ENCODE measurements around the gene TMEM72. TPM values are rescaled to one million over a fixed set of nuclear protein-coding genes. Genes with fewer than 3 reads are reported as not detected.

TMEM72 gene
- total RNA-seq, 1 donor from 2014 or later: not detected

DNA sequence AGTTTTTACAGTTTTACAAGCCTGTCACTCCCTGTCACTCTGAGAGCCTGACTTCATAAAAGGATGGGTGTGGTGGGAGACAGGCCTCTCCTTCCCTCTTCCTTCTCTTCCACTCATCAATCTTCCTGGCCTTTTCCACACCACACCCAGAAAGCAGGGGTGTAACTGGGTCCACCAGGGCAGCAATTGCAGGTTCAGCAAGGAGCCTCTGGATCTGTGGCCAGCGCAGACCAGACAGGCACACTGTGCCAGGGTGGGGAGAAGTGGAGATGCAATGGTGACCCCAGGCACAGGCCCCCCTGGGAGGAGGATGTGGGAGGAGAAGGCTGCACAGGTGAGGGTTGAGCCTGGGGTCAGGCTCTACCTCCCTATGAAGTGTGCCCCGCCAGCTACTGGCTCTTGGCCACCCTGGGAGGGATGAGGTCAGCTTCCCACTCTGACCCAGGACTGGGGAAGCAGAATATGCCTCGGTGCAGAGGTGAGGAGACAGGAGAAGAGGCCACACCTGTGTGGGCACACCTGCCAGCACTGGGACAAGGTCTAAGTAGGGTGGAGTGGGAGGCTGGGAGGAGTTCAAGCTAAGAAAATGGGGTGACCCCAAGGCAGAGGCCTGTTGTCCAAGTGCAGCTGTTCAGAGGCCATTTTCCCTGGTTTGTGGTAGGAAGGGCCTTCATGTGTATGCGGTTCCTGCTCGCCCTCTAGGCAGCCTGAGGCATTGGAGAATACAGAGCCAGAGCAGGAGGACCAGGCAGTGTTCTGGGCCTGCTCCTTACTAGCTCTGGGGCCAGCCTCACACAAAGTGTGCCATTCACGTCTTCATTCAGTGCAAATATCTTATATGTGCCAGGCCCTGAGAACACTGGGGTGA lies 20.2 kb upstream of the TMEM72 start:
- no peak for DNase-seq

DNA sequence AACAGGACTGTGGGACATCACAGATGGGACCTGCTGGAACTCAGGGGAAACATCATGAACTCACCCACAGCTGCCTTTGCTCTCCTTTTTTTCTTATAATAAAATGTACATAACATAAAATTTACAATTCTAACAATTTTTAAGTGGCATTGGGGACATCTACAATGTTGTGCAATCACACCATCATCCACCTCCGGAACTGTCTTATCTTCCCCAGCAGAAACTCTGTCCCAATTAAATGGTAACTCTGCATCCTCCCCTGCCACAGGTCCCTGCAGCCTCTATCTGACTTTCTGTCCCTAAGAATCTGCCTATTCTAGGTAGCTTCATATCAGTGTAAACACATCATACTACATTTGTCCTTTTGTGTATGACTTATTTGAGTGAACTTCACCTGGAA lies 19.4 kb upstream of the TMEM72 start:
- DNase-seq: no peak

DNA sequence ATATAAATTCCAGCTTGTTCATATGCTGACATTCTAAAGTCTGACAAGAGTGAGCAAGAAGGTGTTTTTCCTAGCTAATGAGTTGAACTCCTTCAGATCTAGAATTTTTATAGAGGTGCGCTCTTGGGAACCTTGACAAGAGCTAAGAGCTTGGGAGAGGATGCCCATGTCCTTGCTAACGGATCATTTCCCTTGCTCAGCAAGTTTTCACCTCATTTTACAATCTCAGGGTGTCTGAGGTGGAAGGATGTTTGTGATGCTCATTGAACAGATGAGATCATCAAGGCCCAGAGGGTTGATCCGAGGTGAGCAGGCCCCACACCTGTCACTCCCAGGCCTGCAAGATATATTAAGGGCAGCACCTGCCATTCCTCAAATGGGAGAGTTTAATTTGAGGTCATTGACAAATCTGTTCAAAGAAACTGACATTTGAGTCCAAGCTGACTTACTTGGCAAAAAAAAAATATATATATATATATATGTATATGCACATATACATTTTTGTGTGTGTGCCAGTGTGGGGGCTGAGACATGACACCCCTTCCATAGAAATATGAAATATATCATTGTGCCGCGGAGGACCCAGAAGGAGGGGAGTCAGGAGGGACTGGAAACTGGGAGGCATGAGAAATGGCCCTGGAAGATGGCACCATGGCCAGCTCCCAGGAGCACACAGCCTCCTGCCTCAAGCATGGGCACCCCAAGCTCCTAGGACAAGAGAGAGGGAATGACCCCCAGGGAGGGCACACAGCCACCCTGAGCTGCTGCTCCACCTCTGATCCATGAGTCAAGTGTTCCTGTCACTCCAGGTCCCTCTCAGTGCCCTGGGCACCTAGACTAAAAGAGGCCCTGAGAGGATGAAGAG lies 17.3 kb upstream of the TMEM72 start:
- DNase-seq: no peak

DNA sequence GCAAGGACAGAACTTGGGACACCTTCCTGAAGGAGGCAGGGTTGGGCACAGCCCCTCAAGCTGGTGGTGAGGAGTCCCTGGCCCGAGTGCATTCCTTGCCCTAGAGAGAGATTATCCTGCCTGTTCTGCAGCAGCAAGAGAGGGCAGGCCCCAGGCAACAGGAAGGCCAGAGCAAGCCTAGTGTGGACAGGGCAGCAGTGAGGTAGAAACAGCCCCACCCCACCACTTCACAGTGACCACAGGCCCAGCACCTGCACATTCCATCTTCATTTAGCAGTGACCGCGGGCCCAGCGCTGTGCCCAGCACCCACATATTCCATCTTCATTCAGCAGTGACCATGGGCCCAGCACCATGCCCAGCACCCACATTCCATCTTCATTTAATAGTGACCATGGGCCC lies 16.4 kb upstream of the TMEM72 start:
- DNase-seq: no peak

DNA sequence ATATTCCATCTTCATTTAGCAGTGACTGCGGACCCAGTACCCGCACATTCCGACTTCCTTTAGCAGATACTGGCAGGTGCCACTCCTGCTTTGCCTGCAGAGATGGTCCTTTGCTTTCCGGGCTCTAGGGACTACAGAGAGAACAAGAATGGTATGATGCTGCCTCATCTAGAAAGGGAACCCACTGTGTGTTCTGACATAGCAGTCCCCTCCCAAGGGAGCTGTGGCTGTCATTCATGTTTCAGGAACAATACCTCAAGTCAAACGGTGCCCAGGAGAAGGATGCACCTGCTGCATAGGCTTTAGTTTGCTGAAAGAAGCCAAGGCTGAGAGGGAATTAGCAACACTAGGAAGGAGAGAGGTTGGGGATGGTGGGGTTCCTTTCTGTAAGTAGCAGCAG lies 15.9 kb upstream of the TMEM72 start:
- no peak for DNase-seq

DNA sequence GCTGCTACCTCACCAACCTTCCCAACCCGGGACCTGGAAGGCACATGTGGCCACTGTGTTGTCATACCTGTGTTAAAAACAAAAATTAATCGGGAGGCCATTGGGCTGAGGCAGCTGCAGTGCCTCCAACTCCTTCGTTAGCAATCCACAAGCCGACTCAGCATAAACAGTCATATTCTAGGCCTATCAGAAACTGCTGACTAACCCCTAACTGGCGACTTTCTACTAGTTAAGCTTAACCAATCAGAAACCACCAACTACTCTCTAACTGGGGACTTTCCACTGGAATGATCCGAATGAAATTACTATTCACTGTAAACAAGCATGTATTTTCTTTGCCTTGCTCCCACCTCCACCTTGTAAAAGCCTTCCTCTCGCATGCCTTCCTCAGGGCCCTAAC lies 14.1 kb upstream of the TMEM72 start:
- no peak for DNase-seq

DNA sequence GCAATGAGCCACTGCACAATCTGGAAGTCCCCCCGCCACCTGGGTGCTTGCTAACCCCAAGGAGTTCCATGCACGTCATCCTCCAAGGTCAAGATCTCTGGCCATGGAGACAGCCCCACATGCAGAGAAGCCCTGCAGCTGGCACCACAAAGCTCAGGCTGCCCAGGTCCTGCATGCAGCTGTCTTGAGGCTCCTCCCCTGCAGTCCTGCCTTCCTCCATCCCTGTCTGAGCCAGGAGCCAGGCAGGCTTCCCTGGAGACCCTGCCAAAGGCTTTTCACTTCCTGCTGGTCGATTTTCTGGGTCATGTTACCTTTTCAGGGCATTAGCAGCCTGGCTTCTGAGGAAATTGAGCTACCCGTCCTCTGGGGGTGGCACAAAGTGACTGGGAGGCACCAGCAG lies 12.5 kb upstream of the TMEM72 start:
- no peak for DNase-seq

DNA sequence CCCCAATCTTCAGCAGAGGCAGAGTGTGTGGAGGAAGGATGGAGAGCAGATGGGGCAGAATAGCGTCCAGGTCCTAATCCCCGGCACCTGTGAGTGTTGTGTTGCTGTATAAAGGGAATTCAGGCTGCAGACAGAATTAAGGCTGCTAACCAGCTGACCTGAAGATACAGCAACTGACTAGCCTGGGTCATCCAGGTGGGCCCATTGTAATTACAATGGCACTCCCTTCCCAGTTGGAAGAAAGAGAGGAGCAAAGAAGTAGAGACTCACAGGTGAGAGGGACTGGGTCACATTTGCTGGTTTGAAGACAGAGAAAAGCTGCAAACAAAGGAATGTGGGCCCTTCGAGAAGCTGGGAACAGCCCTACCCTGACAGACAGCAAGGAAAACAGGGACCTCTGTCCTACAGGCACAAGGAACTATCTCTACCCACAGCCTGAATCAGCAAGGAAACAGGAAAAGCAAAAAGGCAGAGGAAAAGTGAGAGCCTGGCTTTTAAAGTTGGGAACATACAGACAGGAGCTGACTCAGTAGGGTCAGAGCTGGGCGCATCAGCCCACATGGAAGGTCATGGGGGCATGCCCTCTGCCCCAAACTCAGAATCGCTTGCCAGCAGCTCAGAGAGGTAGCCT lies 11.6 kb upstream of the TMEM72 start:
- no peak for DNase-seq

DNA sequence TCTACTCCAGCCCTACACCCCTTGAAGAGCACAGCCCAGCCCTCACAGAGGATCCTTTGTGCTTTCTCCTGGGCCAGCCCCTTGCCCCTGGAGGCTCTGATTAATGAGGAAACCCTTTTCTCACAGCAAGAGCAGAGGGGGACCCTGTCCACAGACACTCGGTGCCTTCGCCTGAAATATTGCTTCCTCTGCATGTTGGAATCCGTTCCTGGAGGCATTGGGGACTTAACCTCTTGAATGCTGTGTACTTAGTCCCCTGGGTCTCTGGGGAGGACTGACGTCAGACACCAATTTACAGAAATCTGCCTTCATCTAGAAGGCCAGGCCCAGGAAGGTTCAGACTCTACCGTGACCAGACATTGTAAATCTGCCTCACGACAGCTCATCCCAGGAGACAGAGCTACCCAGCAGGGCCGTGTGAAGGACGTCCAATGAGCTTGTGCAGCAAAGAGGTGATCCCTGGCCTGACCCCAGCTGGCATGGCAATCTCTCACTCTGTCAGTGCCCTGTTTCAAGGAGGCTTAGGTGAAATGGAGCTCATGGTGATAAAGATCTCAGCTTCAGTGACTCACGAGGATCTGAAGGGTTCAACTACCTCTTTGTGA lies 8.1 kb upstream of the TMEM72 start:
- DNase-seq: no peak

DNA sequence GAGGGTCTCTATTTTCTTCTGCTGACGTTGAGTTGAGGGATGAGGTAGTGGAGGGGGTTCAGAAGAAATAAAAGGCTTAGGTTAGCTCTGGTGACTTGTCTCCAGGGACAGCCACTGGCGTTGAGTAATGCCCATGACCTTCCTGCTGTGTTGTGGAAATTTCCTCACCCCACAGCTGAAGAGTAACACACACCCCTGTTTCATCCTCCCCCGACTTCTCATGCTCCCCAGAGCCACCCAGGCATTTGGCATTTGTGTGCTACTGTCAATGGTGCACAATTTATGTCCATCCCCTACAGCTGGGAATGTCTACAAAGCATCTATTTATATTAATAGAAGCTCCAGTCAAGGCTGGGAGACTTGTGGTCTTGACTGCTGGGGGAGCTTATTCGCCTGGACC lies 4.7 kb upstream of the TMEM72 start:
- no peak for DNase-seq

DNA sequence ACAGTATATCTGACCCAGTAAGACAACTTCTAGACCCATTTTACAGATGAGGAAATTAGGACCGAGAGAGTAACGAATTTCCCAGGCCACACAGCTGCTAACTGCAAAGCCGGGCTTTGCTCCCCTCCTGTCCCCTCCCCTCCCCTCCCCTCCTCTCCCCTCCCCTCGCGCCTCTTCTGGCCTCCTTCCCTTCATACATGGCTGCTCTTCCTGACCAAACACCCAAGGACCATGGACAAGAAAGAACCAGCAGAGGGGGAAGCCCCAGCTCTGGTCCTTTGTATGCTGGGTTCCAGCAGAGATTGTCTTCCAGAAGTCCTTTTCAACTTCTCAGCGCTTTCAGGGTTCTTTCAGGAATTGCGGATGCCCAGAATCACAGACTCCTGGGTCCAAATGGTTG lies 3.6 kb upstream of the TMEM72 start:
- no peak for DNase-seq

DNA sequence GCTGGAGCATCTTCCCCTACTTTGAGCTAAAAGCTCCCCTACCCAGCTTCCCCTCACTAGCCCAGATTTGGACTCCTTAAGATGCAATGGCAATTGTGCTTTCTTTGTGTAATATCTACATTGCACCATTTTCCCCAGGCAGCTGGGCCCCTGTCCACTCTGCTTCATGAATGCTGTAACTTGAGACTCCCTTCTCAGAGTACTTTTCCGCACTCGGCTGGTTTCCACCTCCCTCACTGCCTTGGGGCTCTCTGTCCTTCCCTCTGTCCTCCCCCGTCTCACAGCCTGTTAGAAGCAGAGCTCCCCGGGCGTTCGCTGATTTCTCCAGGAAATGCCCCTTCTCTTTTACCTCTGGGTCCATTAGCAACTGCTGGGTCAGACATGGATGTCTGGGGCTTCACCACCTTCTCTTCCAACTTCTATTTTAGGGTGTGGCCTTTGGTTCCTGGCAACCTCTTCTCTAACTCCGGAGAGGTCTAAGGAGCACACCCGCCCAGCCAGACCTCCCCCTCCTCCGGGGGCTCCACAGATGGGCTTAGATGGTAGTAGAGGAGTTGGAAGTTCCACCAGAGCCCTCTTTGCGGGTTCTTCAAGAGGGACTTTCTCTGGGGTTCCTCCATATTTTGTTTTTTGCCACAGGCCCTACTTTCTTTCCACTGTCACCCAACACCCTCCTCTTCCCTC lies 2.9 kb upstream of the TMEM72 start:
- DNase-seq: no peak

DNA sequence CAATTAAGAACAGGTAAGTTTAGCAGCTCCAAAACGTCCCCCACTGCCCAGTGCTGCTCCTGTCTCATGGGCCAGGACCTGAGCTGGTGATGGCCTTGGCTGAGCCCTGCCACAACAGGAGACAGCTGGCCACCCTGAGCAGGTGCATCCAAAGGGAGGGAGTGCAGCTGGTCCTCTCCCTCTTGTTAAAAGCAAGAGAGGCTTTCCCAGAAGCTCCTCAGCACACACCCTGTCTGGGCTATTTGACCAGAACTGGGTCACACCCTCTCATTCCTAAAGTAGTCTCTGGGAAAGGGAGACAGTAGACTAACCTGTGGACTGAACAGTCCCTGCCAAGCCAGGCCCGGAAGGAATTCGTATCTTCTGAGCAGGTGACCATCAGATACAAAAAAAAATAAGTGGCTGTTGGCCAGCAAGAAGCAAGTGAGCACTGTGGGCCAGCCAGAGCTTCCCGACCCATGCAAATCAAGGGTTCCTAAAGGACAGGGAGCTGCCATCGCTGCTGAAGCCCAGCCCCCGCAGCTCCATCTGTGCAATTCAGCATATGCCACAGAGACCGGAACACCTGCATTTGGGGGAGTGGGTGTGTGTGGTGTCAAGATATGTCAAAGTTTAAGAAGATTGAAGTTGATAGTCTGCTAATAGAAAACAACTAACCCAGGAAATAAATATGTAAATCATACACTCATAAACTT lies 2.1 kb upstream of the TMEM72 start:
- DNase-seq: no peak

DNA sequence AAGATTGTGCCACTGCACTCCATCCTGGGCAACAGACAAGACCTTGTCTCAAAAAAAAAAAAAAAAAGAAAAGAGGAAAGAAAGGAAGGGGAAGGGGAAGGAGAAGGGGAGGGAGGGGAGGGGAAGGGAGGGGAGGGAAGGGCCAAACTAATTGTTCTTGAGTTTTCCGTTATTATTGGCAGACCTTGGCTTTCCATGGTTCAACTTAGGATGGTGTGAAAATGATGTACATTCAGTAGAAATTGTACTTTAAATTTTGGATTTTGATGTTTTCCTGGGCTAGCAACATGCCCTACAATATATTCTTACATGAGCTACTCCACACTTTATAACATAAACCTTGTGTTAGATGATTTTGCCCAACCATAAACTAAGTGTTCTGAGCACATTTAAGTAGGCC lies 1.2 kb upstream of the TMEM72 start:
- DNase-seq: no peak

DNA sequence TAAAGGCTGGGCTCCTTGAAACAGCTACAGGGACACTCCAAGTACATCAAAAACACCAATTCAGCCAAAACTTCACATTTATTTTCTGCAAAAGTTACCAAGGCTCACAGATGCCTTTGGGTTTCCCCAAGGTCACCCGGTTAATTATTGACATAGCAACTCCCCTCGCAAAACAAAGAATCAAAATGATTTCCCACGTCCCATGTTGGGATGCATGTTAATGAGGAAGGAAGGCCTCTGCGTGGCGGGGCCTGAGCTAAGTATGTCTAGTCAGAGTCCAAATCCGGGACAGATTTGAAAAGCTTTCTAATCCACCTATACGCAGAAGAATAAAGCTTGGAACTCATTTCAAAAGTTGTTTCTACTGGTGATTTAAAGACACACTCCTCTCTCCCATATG lies 535 bp upstream of the TMEM72 start:
- DNase-seq: no peak

DNA sequence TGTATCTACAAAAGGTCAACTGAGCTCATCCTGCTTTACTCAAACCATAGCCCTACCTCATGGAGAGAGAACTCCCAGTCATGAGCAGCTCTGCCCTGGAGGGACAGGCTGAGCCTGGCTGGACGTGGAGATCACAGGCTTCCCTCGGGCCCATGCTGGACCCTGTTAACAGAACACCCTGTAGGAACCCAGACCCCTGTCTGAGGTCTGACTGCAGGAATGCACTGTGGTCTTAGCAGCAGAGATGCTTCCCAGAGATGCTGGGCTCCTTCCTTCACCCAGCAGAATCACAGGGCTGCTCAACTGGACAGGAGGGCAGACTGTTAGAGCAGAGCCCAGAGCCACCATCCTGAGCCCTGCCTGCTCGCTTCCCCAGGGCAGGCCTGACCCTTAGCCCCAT lies 814 bp downstream of the TMEM72 start:
- no peak for DNase-seq

DNA sequence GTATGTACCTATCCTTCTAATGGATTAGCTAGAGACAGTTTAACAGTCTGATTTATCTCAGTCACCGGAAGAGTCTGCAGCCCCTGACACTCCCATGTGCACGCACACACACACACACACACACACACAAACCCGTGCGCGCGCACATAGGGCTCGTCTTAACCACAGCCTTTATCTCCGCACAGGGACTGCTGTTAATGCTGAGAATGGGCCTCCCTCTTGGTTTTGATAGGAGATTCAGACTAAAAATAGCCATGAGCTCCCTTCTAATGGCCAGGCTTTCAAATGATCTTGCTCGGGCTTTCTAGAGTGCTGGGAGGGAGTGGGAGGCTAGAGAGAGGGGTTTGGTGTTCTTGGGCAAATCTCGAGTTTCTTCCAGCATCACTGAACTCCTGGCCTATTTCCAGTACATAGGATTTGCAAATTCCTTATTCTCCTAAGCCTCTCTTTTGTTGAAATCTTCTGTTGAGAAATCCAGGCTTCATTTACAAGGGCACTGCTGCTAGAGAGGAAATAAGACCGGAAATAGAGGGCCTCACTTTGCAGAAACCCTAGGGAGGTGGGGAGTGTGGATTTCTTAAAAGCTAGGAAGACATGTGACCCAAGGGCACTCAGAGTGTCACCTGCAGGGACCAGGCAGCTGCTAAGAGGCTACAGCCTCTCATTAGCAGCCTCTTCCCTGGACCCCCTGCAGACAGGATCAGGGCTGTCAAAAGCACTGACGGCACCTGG lies 2.4 kb downstream of the TMEM72 start:
- no peak for DNase-seq

DNA sequence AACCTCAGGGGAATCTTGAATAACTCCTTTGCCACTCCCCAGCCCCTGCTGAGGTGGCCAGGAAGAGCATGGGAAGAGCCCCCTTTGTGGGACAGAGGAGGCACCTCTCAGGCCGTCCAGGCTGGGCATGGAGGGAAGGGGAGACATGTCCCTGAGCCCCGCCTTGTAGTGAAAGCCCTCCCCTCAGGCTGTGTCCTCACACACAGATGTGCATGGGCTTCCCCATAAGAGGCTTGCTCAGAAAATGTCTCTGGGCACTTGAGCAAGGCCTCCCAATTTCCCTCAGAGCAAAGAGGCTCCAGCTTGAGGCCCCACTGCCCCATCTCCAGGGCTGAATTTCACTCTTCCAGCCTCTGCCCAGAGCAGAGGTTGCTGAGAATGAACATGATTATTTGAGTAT lies 3.8 kb downstream of the TMEM72 start:
- DNase-seq: no peak

DNA sequence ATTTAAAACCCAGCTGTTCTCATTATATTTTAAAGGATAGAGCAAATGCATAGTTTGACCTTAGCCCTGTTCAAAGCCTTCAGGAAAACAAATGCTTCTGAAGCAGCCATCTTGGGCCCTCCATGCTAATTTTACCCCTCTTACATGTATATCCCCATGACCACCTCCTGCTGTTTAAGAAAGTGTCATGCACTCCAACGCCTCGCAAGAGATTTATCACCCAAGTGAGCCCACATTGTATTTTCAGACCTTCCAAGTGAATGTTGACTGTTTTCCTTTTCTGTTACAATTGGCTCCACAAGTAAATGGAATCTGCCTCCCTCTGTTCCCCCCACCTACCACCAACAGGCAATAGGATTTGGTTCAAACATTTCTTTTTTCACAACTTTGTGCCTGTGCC lies 5.3 kb downstream of the TMEM72 start:
- no peak for DNase-seq

DNA sequence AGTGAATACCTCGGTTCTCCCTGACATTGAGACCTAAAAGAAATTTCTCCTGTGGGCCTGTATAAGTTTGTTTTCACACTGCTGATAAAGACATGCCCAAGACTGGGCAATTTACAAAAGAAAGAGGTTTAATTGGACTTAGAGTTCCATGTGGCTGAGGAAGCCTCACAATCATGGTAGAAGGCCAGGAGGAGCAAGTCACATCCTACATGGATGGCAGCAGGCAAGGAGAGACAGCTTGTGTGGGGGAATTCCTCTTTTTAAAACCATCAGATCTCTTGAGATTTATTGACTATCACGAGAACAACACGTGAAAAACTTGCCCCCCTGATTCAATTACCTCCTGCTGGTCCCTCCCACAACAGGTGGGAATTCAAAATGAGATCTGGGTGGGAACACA lies 6.7 kb downstream of the TMEM72 start:
- no peak for DNase-seq

DNA sequence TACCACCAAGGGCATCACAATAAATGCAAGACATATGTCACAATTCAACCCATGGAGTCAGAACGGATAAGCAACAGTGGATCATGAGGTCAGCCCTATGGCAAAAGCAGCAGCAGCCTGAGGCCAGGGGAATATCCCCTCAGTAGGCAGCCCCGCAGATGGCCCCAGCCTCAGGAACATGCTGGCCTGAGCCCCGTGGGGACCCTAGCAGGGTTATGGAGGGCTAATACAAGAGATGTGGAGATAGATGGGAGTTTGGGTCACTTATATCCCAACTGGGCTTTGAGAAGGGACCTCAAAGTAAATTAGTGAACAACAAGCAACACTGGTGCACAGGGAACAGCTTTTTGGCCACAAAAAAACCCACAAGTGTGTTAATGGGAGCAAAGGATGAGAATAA lies 9.1 kb downstream of the TMEM72 start:
- no peak for DNase-seq

Data from dermis blood vessel endothelial cell (primary cell).